Medulla oblongata (tissue), 1 donor: Measurements from ENCODE around the gene ADAMTS6.
A peak's percentile ranks its signal among the peaks of the same experiment; 100 is the strongest.

Experiments
- DNase-seq: peaks from one replicate; pipeline ENCODE4 v3.0.0-alpha.2; 2015; ENCODE audit errors: extremely low spot score

The ADAMTS6 gene

DNA sequence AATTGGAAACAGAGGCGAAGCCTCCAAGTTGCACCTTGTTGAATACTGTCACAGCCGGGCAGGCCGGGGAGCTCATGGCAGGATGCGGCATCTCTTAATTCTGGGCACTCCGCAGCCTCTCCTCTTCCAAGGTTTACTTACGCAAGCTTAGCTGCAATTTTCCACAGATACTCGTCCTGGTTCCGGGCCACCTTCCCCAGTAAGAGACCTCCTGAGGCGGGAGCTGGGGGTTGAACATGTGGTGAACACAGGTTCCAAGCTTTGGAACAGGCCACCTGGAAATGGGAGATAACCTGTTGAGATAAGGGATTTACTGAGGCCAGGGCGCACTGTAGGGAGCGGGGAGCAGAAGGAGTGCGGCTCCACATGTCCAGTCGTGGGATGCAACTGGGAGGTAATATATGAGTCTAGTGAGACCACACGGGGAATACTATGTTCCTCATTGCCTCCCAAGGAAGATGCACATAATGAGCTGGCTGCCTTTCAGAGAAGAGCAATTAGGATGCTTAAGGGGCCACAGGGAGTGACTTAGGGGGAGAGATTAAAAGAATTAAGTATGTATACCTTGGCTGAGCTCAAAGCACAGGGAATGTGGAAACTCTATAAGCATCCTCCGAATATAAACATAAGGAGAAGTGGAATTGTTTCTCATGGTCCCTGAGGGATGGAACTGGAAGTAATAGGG, 377.8 kb downstream of the ADAMTS6 start:
- peak; percentile 17 for DNase-seq

DNA sequence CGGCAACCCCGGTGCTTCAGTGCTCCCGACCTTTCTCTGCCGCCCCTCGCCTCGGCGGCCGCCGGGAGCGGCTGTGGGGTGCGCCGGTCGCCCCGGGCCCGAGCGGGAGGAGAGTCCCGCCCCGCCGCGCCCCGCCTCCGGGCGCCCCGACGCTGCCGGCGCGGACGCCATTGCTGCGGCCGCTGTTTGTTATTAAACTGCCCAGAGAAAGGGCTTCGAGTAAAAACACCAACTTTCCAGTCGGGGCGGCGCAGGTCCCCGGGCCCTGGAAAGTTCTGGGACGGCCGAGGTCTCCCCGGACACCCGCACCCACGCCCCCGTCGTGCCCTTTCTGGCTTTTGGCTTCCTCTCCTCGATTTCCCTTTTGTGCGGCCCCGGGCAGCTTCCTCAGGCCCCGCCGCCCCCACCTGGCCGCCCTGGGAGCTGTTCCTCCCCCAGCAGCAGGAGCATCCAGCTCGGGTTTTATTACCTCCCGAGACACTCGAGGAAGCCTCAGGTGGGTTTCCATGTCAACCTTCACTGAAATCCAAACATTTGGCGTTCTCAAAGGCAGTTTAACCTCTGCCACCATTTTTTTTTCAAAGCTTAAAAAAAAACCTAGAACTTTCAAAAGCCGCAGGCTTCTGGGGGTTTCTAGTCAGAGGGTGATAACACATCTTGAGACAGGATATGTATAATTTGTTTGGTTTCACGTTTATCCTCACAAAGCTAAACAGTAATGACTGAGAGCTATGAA, 378.6 kb downstream of the ADAMTS6 start:
- DNase-seq: peak; percentile 62

DNA sequence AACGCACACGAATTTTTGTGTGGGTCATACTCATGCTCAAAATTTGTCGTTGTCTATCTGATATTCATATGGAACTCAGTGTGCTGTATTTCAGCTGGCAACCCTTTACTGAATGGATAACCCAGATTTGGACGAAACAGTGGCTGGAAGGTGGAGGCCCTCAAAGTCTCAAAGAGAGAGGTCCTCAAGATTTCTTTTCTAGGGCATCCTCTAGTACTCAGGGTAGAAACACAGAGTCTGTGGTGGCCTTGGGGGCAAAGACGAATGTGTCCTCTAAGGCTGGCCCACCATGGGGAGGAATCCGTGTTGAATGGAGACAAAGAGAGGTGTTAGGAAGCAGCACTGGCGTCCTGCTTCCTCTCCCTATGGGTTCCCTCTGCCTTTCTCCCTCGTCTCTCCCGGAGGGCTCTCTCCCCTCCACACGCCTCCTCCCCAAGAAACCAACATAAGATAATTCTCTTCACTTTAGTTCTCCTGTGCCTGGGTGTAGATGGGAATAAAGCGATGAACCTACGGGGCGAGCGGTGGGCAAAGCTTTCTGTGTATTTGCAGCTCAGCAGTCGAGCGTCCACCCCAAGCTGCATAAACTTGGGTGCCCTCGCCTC, 379.2 kb downstream of the ADAMTS6 start:
- peak; percentile 12 for DNase-seq

GRCh38 chr5:65101632-65102100, 380.1 kb downstream of the ADAMTS6 start:
- no peak for DNase-seq

GRCh38 chr5:65100911-65101631, 380.6 kb downstream of the ADAMTS6 start:
- peak; percentile 54 for DNase-seq
